Dendritic cell treated with granulocyte-macrophage colony-stimulating factor and Interleukin-4, amounts not matched to agents 40 ng/mL and 50 ng/mL, for 4 days (primary cell): ENCODE measurements around the gene CLMN.
"Not testable (repeated sequence)": the region's sequence is repeated elsewhere in the genome, so short reads cannot be mapped to it uniquely, and the experiment has no call there.

Experiments
- H3K27ac Mint-ChIP-seq: one replicate; pipeline ENCODE4 v1.8.0; 2022; ENCODE audit warnings: mild to moderate bottlenecking, mixed read lengths
- H3K27me3 Mint-ChIP-seq: one replicate; pipeline ENCODE4 v1.8.0; 2022; ENCODE audit warnings: mild to moderate bottlenecking, mixed read lengths
- H3K36me3 Mint-ChIP-seq: one replicate; pipeline ENCODE4 v1.8.0; 2022; ENCODE audit warnings: low read depth, mixed read lengths
- H3K4me1 Mint-ChIP-seq: one replicate; pipeline ENCODE4 v1.8.0; 2022; ENCODE audit warnings: low read depth, mixed read lengths
- H3K4me3 Mint-ChIP-seq: one replicate; pipeline ENCODE4 v1.8.0; 2022; ENCODE audit warnings: mild to moderate bottlenecking, moderate library complexity, mixed read lengths
- H3K9me3 Mint-ChIP-seq: one replicate; pipeline ENCODE4 v1.8.0; 2022; ENCODE audit warnings: mixed read lengths
- intact Hi-C: fragments of 100-400 bp; cut with micrococcal nuclease; formaldehyde crosslinking; loops from one replicate; pipeline ENCODE4 v1.15.0; 2022

CLMN gene

GRCh38 chr14:95289323-95290010 lies 30.2 kb downstream of the CLMN start:
- intact Hi-C loops, result loop anchor here (10.0 kb wide), 1 partner anchor 75 kb away; no protein-coding TSS in a partner anchor
- peaks cover 18% of the 10 kb centered on the region for H3K4me1 Mint-ChIP-seq
- no peaks in the 10 kb centered on the region for H3K36me3 Mint-ChIP-seq
- peaks cover 4% of the 10 kb centered on the region for H3K27me3 Mint-ChIP-seq
- H3K9me3 Mint-ChIP-seq, result no peaks in the 10 kb centered on the region
- H3K27ac Mint-ChIP-seq, result no peak overlapping the region
- H3K4me3 Mint-ChIP-seq, result no peak overlapping the region

- Mint-ChIP-seq H3K36me3 (no peaks in the 10 kb centered on the region), H3K27ac (no peak overlapping the region), H3K4me3 (no peak overlapping the region), H3K9me3 (no peaks in the 10 kb centered on the region), H3K27me3 (peaks cover 4% of the 10 kb centered on the region), H3K4me1 (peaks cover 18% of the 10 kb centered on the region)
- intact Hi-C loops, result loop anchor here (10.0 kb wide), 1 partner anchor 76 kb away; no protein-coding TSS in a partner anchor
Measured at GRCh38 chr14:95288672-95289322, 30.9 kb downstream of the CLMN start.

- Mint-ChIP-seq H3K4me3 (no peak overlapping the region), H3K4me1 (peaks cover 15% of the 10 kb centered on the region), H3K36me3 (no peaks in the 10 kb centered on the region), H3K27me3 (peaks cover 2% of the 10 kb centered on the region), H3K9me3 (no peaks in the 10 kb centered on the region), H3K27ac (no peak overlapping the region)
- intact Hi-C loops, result loop anchor here (10.0 kb wide), 1 partner anchor 78 kb away; no protein-coding TSS in a partner anchor
Measured at GRCh38 chr14:95287176-95287754, 32.4 kb downstream of the CLMN start.

- Mint-ChIP-seq H3K4me1 (peaks cover 11% of the 10 kb centered on the region), H3K4me3 (no peak overlapping the region), H3K9me3 (no peaks in the 10 kb centered on the region), H3K27me3 (peaks cover 2% of the 10 kb centered on the region), H3K27ac (no peak overlapping the region), H3K36me3 (no peaks in the 10 kb centered on the region)
- intact Hi-C loops, result loop anchor here (10.0 kb wide), 1 partner anchor 78 kb away; no protein-coding TSS in a partner anchor
Measured at GRCh38 chr14:95286645-95287044, 33.1 kb downstream of the CLMN start.

- intact Hi-C loops, result loop anchor here (10.0 kb wide), 1 partner anchor 79 kb away; no protein-coding TSS in a partner anchor
- no peaks in the 10 kb centered on the region for H3K27me3 Mint-ChIP-seq
- no peaks in the 10 kb centered on the region for H3K36me3 Mint-ChIP-seq
- no peak overlapping the region for H3K4me3 Mint-ChIP-seq
- peaks cover under 1% of the 10 kb centered on the region for H3K4me1 Mint-ChIP-seq
- H3K27ac Mint-ChIP-seq, result no peak overlapping the region
- H3K9me3 Mint-ChIP-seq, result no peaks in the 10 kb centered on the region
Measured at GRCh38 chr14:95285566-95285965, 34.1 kb downstream of the CLMN start.

GRCh38 chr14:95283802-95284201 lies 35.9 kb downstream of the CLMN start:
- intact Hi-C loops, result loop anchor here (10.0 kb wide), 1 partner anchor 81 kb away; no protein-coding TSS in a partner anchor
- H3K27me3 Mint-ChIP-seq, H3K4me3 Mint-ChIP-seq, H3K9me3 Mint-ChIP-seq, H3K27ac Mint-ChIP-seq, H3K36me3 Mint-ChIP-seq, H3K4me1 Mint-ChIP-seq: not testable (repeated sequence)

GRCh38 chr14:95282986-95283380 lies 36.7 kb downstream of the CLMN start:
- H3K4me1 Mint-ChIP-seq, H3K36me3 Mint-ChIP-seq, H3K9me3 Mint-ChIP-seq, H3K27ac Mint-ChIP-seq, H3K27me3 Mint-ChIP-seq, H3K4me3 Mint-ChIP-seq: not testable (repeated sequence)
- intact Hi-C loops, result loop anchor here (10.0 kb wide), 1 partner anchor 82 kb away; no protein-coding TSS in a partner anchor

GRCh38 chr14:95282354-95282985 lies 37.2 kb downstream of the CLMN start:
- H3K9me3 Mint-ChIP-seq, result no peaks in the 10 kb centered on the region
- intact Hi-C loops, result loop anchor here (10.0 kb wide), 1 partner anchor 82 kb away; no protein-coding TSS in a partner anchor
- H3K27ac Mint-ChIP-seq, result no peak overlapping the region
- H3K27me3 Mint-ChIP-seq, result no peaks in the 10 kb centered on the region
- H3K4me3 Mint-ChIP-seq, result no peak overlapping the region
- no peaks in the 10 kb centered on the region for H3K4me1 Mint-ChIP-seq
- no peaks in the 10 kb centered on the region for H3K36me3 Mint-ChIP-seq

- no peaks in the 10 kb centered on the region for H3K27me3 Mint-ChIP-seq
- no peak overlapping the region for H3K4me3 Mint-ChIP-seq
- H3K36me3 Mint-ChIP-seq, result no peaks in the 10 kb centered on the region
- no peak overlapping the region for H3K27ac Mint-ChIP-seq
- H3K4me1 Mint-ChIP-seq, result no peaks in the 10 kb centered on the region
- intact Hi-C loops, result loop anchor here (10.0 kb wide), 1 partner anchor 83 kb away; no protein-coding TSS in a partner anchor
- no peaks in the 10 kb centered on the region for H3K9me3 Mint-ChIP-seq
Measured at GRCh38 chr14:95281560-95282176, 38.0 kb downstream of the CLMN start.

- H3K27me3 Mint-ChIP-seq, result no peaks in the 10 kb centered on the region
- H3K27ac Mint-ChIP-seq, result no peak overlapping the region
- no peak overlapping the region for H3K4me3 Mint-ChIP-seq
- no peaks in the 10 kb centered on the region for H3K36me3 Mint-ChIP-seq
- intact Hi-C loops, result no loop called here
- no peaks in the 10 kb centered on the region for H3K4me1 Mint-ChIP-seq
- H3K9me3 Mint-ChIP-seq, result no peaks in the 10 kb centered on the region
Measured at GRCh38 chr14:95275494-95275893, 44.2 kb downstream of the CLMN start.

GRCh38 chr14:95274874-95275273 lies 44.8 kb downstream of the CLMN start:
- Mint-ChIP-seq H3K4me3 (no peak overlapping the region), H3K9me3 (no peaks in the 10 kb centered on the region), H3K27me3 (no peaks in the 10 kb centered on the region), H3K36me3 (no peaks in the 10 kb centered on the region), H3K27ac (no peak overlapping the region), H3K4me1 (no peaks in the 10 kb centered on the region)
- intact Hi-C loops, result no loop called here

GRCh38 chr14:95274279-95274678 lies 45.4 kb downstream of the CLMN start:
- H3K9me3 Mint-ChIP-seq, result no peaks in the 10 kb centered on the region
- H3K4me1 Mint-ChIP-seq, result no peaks in the 10 kb centered on the region
- no peak overlapping the region for H3K4me3 Mint-ChIP-seq
- no peaks in the 10 kb centered on the region for H3K27me3 Mint-ChIP-seq
- H3K27ac Mint-ChIP-seq, result no peak overlapping the region
- H3K36me3 Mint-ChIP-seq, result no peaks in the 10 kb centered on the region
- intact Hi-C loops, result no loop called here

- intact Hi-C loops, result no loop called here
- Mint-ChIP-seq H3K4me1 (no peaks in the 10 kb centered on the region), H3K4me3 (no peak overlapping the region), H3K9me3 (no peaks in the 10 kb centered on the region), H3K36me3 (no peaks in the 10 kb centered on the region), H3K27ac (no peak overlapping the region), H3K27me3 (no peaks in the 10 kb centered on the region)
Measured at GRCh38 chr14:95273001-95273978, 46.4 kb downstream of the CLMN start.
